SH-SY5Y (cell line): ENCODE measurements around the gene NUDT8.

ENCODE experiments used
- GATA2 ChIP-seq: IDR thresholded peaks from 2 replicates; pipeline ENCODE4 v1.6.1; 2011; ENCODE audit warnings: mild to moderate bottlenecking, low read depth, low read length
- GATA3 ChIP-seq: IDR thresholded peaks from 2 replicates; pipeline ENCODE4 v1.6.1; 2011; ENCODE audit warnings: low read depth, mild to moderate bottlenecking, low read length, moderate library complexity

- no peak for TF ChIP-seq GATA3
- no peak for TF ChIP-seq GATA2
These were observed 44.2 kb upstream of the NUDT8 start for GRCh38 chr11:67673902-67674301.
